GM12873 (cell line): ENCODE measurements around the gene TAOK3.

Source experiments
- TF ChIP-seq, protein P1 (sequence below): IDR thresholded peaks from 2 replicates; pipeline ENCODE4 v1.5.1; 2012; ENCODE audit warnings: low read depth, mild to moderate bottlenecking, moderate library complexity, low read length, control low read depth; ENCODE audit not compliant: insufficient read depth; ENCODE audit errors: missing control alignments

Gene TAOK3

DNA sequence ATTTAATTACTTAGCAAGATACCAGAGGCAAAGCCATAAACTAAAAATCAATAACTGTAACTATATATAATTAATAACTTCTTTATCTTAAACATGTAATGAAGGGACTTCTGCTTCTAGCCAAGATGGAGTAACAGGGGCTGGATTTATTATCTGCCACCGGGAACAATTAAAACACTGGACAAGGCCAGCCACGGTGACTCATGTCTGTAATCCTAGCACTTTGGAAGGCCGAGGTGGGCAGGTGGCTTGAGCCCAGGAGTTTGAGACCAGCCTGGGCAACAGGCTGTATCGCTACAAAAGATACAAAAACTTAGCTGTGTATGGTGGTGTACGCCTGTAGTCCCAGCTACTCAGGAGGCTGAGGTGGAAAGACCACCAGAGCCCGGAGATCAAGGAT lies 113.6 kb downstream of the TAOK3 start:
- TF ChIP-seq, protein P1, sequence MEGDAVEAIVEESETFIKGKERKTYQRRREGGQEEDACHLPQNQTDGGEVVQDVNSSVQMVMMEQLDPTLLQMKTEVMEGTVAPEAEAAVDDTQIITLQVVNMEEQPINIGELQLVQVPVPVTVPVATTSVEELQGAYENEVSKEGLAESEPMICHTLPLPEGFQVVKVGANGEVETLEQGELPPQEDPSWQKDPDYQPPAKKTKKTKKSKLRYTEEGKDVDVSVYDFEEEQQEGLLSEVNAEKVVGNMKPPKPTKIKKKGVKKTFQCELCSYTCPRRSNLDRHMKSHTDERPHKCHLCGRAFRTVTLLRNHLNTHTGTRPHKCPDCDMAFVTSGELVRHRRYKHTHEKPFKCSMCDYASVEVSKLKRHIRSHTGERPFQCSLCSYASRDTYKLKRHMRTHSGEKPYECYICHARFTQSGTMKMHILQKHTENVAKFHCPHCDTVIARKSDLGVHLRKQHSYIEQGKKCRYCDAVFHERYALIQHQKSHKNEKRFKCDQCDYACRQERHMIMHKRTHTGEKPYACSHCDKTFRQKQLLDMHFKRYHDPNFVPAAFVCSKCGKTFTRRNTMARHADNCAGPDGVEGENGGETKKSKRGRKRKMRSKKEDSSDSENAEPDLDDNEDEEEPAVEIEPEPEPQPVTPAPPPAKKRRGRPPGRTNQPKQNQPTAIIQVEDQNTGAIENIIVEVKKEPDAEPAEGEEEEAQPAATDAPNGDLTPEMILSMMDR = no peak

DNA sequence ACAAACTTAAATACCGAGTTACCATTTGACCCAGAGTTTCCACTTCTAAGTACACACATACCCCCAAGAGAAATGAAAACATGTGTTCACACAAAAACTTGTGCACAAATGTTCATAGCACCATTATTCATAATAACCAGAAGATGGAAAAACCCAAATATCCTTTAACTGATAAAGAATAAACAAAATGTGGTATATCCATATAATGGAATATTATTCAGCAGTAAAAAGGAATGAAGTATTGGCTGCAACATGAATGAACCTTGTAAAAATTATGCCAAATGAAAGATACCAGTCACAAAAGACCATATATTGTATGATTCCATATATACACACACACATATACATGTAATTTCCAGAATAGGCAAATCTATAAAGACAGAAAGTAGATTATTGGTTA lies 116.4 kb downstream of the TAOK3 start:
- TF ChIP-seq, protein P1 = no peak

DNA sequence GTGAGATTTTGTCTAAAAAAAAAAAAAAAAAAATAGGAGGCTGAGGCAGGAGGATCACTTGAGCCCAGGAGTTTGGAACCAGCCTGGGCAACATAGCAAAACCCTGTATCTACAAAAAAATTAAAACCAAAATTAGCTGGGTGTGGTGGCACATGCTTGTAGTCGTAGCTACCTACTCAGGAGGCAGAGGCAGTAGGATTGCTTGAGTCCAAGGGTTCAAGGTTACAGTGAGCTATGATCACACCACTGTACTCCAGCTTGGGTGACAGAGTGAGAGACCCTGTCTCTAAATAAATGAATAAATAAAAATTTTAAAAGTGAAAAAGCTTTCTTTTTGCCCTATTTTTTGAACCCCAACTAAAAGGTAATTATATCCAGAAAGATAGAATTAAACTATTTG lies 123.2 kb downstream of the TAOK3 start:
- TF ChIP-seq, protein P1 = no peak

DNA sequence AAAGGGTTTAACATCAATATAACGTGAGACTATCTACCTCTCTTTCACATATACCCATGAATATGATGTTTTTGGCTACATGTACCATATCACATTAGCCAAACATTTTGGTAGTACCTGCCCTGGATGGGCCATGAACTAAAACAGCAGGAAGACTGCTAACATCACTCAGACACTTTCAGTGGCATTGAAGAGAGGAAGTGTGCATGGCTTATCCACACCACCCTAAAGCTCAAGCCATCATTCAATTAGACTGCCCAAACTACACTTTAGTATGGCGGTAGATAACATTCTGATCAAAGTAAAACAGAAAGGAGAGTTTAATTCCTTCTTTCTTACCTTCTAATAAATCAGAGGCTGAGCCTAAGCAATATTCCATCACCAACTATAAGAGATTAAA lies 133.8 kb downstream of the TAOK3 start:
- TF ChIP-seq, protein P1 = no peak

DNA sequence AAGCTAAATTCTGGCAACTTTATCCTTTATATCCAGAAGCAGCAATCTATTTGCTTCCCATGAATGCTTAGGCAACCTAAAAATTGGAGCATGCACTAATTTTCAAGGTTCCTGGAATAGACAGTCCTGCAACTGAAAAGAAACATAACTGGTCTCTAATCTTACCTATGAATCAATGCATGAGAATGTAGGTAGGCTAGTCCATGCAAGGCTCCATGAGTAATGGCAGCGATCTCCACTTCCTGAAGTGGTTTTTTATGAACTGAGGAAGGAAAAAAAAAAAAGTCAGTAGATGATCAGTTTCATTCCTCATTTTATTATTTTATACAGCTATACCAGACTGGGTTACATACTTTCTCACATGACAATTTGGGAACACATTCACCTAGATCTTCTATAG lies 134.8 kb downstream of the TAOK3 start:
- TF ChIP-seq, protein P1 = no peak

DNA sequence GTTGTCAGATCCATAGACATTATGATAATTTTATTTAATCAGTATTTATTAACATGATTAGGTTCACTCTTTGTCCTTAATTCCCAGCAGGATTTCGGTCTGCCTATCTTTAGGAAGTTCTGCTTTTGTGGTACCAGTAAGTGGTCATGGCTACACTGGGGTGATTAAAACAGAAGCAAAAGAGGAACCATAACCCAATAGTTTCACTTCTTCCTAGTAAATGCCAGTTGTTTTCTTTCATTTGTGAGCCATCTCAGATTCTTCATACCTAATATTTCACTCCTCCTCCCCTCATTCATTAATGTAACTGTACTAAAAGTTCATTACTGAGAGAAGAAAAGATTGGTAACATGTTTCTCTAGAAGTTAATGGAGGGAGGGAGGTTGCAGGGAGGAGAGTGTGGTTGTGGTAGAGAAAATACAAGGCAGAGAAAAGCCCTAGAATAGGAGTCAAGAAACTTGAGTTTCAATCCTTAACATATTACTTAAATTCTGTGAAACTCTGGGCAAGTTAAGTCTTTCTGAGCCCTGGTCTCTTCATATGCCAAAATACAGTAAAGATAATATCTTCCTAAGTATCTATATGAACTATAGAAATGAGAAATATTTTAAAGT lies 135.5 kb downstream of the TAOK3 start:
- TF ChIP-seq, protein P1 = no peak

DNA sequence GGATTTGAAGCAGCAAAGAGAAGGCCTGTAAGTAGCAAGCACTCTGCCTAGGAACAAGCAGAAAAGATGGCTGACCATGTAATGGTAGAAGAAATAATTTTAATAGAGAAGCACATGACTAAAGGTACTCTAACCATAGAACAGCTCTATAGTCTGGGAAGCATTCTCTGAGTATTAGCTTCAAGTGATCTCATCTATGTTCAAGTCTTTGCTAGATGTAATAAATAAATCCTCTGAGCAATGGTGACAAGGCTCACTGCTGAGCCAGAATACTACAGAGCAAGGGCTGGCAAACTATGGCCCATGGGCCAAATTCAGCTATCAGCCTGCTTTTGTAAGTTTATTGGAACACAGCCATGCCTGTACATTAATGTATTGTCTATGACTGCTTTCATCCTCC lies 152.0 kb downstream of the TAOK3 start:
- TF ChIP-seq, protein P1 = no peak
